Liver (tissue), 9 donors: Measurements from ENCODE around the gene SNRK. TPM values are rescaled to one million over a fixed set of nuclear protein-coding genes. Genes with fewer than 3 reads are reported as not detected.

Experiments used
- DNase-seq: peaks from one replicate; pipeline ENCODE4 v3.0.0-alpha.2; 2017; ENCODE audit warnings: low spot score
- H3K27ac ChIP-seq, 2 donors: one replicate each; pipeline ENCODE4 v1.7.0; 2013; ENCODE audit warnings: inconsistent platforms in 2 of 2, low read length in 2 of 2, control low read depth in 1 of 2, low read depth in 1 of 2, mild to moderate bottlenecking in 1 of 2
- H3K27me3 ChIP-seq, 4 donors: one replicate each; pipeline versions ENCODE4 v1.6.1 to v1.7.0; 2013; ENCODE audit warnings: low read length in 3 of 4, inconsistent platforms in 1 of 4, mild to moderate bottlenecking in 1 of 4, moderate library complexity in 1 of 4; ENCODE audit not compliant: control insufficient read depth in 4 of 4, insufficient read depth in 4 of 4
- H3K36me3 ChIP-seq, 4 donors: one replicate each; pipeline versions ENCODE4 v1.6.1 to v1.7.0; 2013; ENCODE audit warnings: low read length in 3 of 4, mild to moderate bottlenecking in 3 of 4, low read depth in 1 of 4, moderate library complexity in 1 of 4; ENCODE audit not compliant: control insufficient read depth in 4 of 4, insufficient read depth in 3 of 4
- H3K4me1 ChIP-seq, 4 donors: one replicate each; pipeline versions ENCODE4 v1.6.1 to v1.7.0; 2013; ENCODE audit warnings: low read length in 3 of 4, mild to moderate bottlenecking in 3 of 4, moderate library complexity in 1 of 4; ENCODE audit not compliant: control insufficient read depth in 4 of 4, insufficient read depth in 4 of 4
- H3K4me3 ChIP-seq, 3 donors: one replicate each; pipeline versions ENCODE4 v1.6.1 to v1.7.0; 2013; ENCODE audit warnings: low read length in 3 of 3, control low read depth in 1 of 3, low read depth in 1 of 3, mild to moderate bottlenecking in 1 of 3
- H3K9ac ChIP-seq, 2 donors: one replicate each; pipeline ENCODE4 v1.7.0; 2013; ENCODE audit warnings: low read length in 2 of 2, mild to moderate bottlenecking in 2 of 2, moderate library complexity in 2 of 2, control low read depth in 1 of 2, low read depth in 1 of 2
- H3K9me3 ChIP-seq, 4 donors: one replicate each; pipeline versions ENCODE4 v1.6.1 to v1.7.0; 2013; ENCODE audit warnings: low read length in 3 of 4; ENCODE audit not compliant: control insufficient read depth in 4 of 4
- ATF3 ChIP-seq: IDR thresholded peaks from 2 replicates; pipeline ENCODE4 v1.6.1; 2016; ENCODE audit warnings: antibody characterized with exemption
- CTCF ChIP-seq: fragments of 150-350 bp; IDR thresholded peaks from 2 replicates; pipeline ENCODE4 v1.5.1; 2017; ENCODE audit warnings: improper control_type of control experiment, low read depth, low read length; ENCODE audit not compliant: missing input control
- EGR1 ChIP-seq, 2 donors: IDR thresholded peaks; 2 replicates each; pipeline ENCODE4 v1.6.1; 2016 to 2018; ENCODE audit warnings: antibody characterized with exemption in 2 of 2, low read depth in 2 of 2
- FOXA1 ChIP-seq: IDR thresholded peaks from 2 replicates; pipeline ENCODE4 v1.6.1; 2016; ENCODE audit warnings: antibody characterized with exemption
- FOXA2 ChIP-seq: IDR thresholded peaks from 2 replicates; pipeline ENCODE4 v1.6.1; 2016; ENCODE audit warnings: antibody characterized with exemption
- GABPA ChIP-seq, 2 donors: IDR thresholded peaks in 1 of 2; conservative IDR thresholded peaks in 1 of 2; 2 replicates each; pipeline ENCODE4 v1.6.1; 2016; ENCODE audit warnings: antibody characterized with exemption in 2 of 2, mild to moderate bottlenecking in 1 of 2, moderate library complexity in 1 of 2
- HNF4G ChIP-seq: IDR thresholded peaks from 2 replicates; pipeline ENCODE4 v1.6.1; 2016; ENCODE audit warnings: antibody characterized with exemption
- JUND ChIP-seq, 2 donors: IDR thresholded peaks; 2 replicates each; pipeline ENCODE4 v1.6.1; 2016; ENCODE audit warnings: antibody characterized with exemption in 2 of 2
- MAX ChIP-seq: IDR thresholded peaks from 2 replicates; pipeline ENCODE4 v1.6.1; 2016; ENCODE audit warnings: antibody characterized with exemption
- NR2F2 ChIP-seq: IDR thresholded peaks from 2 replicates; pipeline ENCODE4 v1.6.1; 2016; ENCODE audit warnings: antibody characterized with exemption
- RAD21 ChIP-seq, 2 donors: IDR thresholded peaks; 2 replicates each; pipeline ENCODE4 v1.6.1; 2016; ENCODE audit warnings: antibody characterized with exemption in 2 of 2, mild to moderate bottlenecking in 2 of 2
- RXRA ChIP-seq, 2 donors: IDR thresholded peaks; 2 replicates each; pipeline ENCODE4 v1.6.1; 2017 to 2018; ENCODE audit warnings: antibody characterized with exemption in 2 of 2, mild to moderate bottlenecking in 1 of 2
- SP1 ChIP-seq: IDR thresholded peaks from 2 replicates; pipeline ENCODE4 v1.6.1; 2018; ENCODE audit warnings: antibody characterized with exemption, mild to moderate bottlenecking
- YY1 ChIP-seq: IDR thresholded peaks from 2 replicates; pipeline ENCODE4 v1.6.1; 2016; ENCODE audit warnings: antibody characterized with exemption, mild to moderate bottlenecking
- ZBTB33 ChIP-seq: IDR thresholded peaks from 2 replicates; pipeline ENCODE4 v1.6.1; 2016; ENCODE audit warnings: antibody characterized with exemption
- WGBS: extraction: QIAGEN DNeasy Blood & Tissue Kit; methylation state at CpG from one replicate; pipeline ENCODE4 v1.1.7; 2013; 5-methylcytosine and 5-hydroxymethylcytosine counted together
- polyA plus RNA-seq, 2 donors: library from polyadenylated mRNA; stranded (reverse) in 1 of 2; unstranded in 1 of 2; fragments of 200-250 nt in 1 of 2; fragments of >200 nt in 1 of 2; fragmentation: Nextera tagmentation in 1 of 2; extraction: Ambion mirVana in 1 of 2; gene quantifications; one replicate each; pipeline versions ENCODE4 v1.2.1 to v1.2.3, GENCODE V29; 2013 to 2015
- total RNA-seq, 2 donors: library from RNA; depleted of rRNA; stranded (reverse); fragments of >200 nt; gene quantifications; one replicate each; pipeline ENCODE4 v1.2.3, GENCODE V29; 2014
- donor health status: healthy.
- donor health status: healthy.
- donor health status: healthy.
- donor health status: healthy.
- donor health status: healthy.

The SNRK gene
- total and polyA plus RNA-seq, 4 donors, result 5.8 to 28.5 (median 14.6) TPM

GRCh38 chr3:43239755-43240154 is 46.6 kb upstream of the SNRK start:
- H3K4me1 ChIP-seq, result no peaks in the 10 kb centered on the region
- WGBS, result 89% methylated on average over 3 of the region's 3 CpGs
- H3K27ac ChIP-seq, result no peak overlapping the region
- H3K9ac ChIP-seq, result no peak overlapping the region
- no peaks in the 10 kb centered on the region for H3K27me3 ChIP-seq
- H3K9me3 ChIP-seq, result peaks cover 0 to 8% (median 4%) of the 10 kb centered on the region in 4 donors
- TF ChIP-seq FOXA1, result no peak
- no peak for TF ChIP-seq SP1
- TF ChIP-seq HNF4G, result no peak
- no peak for TF ChIP-seq ATF3
- no peak for TF ChIP-seq CTCF
- no peak for TF ChIP-seq GABPA (IDR thresholded peaks at IDR 0.05 in 1 of 2, conservative IDR thresholded peaks at IDR 0.05 in 1 of 2)
- TF ChIP-seq NR2F2, result no peak
- TF ChIP-seq FOXA2, result no peak
- no peak for TF ChIP-seq ZBTB33
- TF ChIP-seq JUND (IDR thresholded peaks at IDR 0.05), result no peak
- TF ChIP-seq EGR1 (IDR thresholded peaks at IDR 0.05; ENCODE audit: low read depth in 2 of 2), result no peak
- TF ChIP-seq MAX, result no peak
- TF ChIP-seq YY1, result no peak
- no peak for TF ChIP-seq RXRA (IDR thresholded peaks at IDR 0.05)
- no peak for TF ChIP-seq RAD21 (IDR thresholded peaks at IDR 0.05)
- H3K36me3 ChIP-seq, result no peaks in the 10 kb centered on the region
- H3K4me3 ChIP-seq, result no peak overlapping the region
- DNase-seq, result no peak

- Histone ChIP-seq H3K4me3 (no peak overlapping the region), H3K27me3 (no peaks in the 10 kb centered on the region), H3K27ac (no peak overlapping the region), H3K4me1 (no peaks in the 10 kb centered on the region), H3K36me3 (no peaks in the 10 kb centered on the region), H3K9ac (no peak overlapping the region), H3K9me3 (peaks cover 0 to 8% (median 4%) of the 10 kb centered on the region in 4 donors)
- no peak for DNase-seq
- TF ChIP-seq EGR1 (IDR thresholded peaks at IDR 0.05; ENCODE audit: low read depth in 2 of 2) (no peak), JUND (IDR thresholded peaks at IDR 0.05) (no peak), FOXA2 (no peak), RAD21 (IDR thresholded peaks at IDR 0.05) (no peak)
- 73% methylated on average over 6 of the region's 6 CpGs for WGBS
Observed at GRCh38 chr3:43243590-43244587, 42.5 kb upstream of the SNRK start.
